ENCODE results near the gene SEL1L3. TPM values are rescaled to one million over a fixed set of nuclear protein-coding genes. Genes with fewer than 3 reads are reported as not detected.

Gene SEL1L3
- total RNA-seq, 1 donor = 54.3 TPM

- H3K27me3 ChIP-seq (ENCODE audit: insufficient read depth, low read length) = no peaks in the 10 kb centered on the region
- H3K4me3 ChIP-seq (ENCODE audit: low read length) = no peak overlapping the region
- peaks cover 39% of the 10 kb centered on the region for H3K4me1 ChIP-seq (ENCODE audit: insufficient read depth, low read length)
- H3K9me3 ChIP-seq (ENCODE audit: low read depth, low read length) = no peaks in the 10 kb centered on the region
Observed at GRCh38 chr4:25844961-25845712, 17.7 kb downstream of the SEL1L3 start.

GRCh38 chr4:25843340-25844097, 19.3 kb downstream of the SEL1L3 start:
- H3K9me3 ChIP-seq (ENCODE audit: low read depth, low read length) = no peaks in the 10 kb centered on the region
- peaks cover 39% of the 10 kb centered on the region for H3K4me1 ChIP-seq (ENCODE audit: insufficient read depth, low read length)
- no peak overlapping the region for H3K4me3 ChIP-seq (ENCODE audit: low read length)
- H3K27me3 ChIP-seq (ENCODE audit: insufficient read depth, low read length) = no peaks in the 10 kb centered on the region

GRCh38 chr4:25842229-25842845, 20.5 kb downstream of the SEL1L3 start:
- peaks cover 39% of the 10 kb centered on the region for H3K4me1 ChIP-seq (ENCODE audit: insufficient read depth, low read length)
- H3K27me3 ChIP-seq (ENCODE audit: insufficient read depth, low read length) = no peaks in the 10 kb centered on the region
- H3K9me3 ChIP-seq (ENCODE audit: low read depth, low read length) = no peaks in the 10 kb centered on the region
- H3K4me3 ChIP-seq (ENCODE audit: low read length) = no peak overlapping the region

- no peaks in the 10 kb centered on the region for H3K27me3 ChIP-seq (ENCODE audit: insufficient read depth, low read length)
- H3K4me1 ChIP-seq (ENCODE audit: insufficient read depth, low read length) = peaks cover 32% of the 10 kb centered on the region
- H3K9me3 ChIP-seq (ENCODE audit: low read depth, low read length) = no peaks in the 10 kb centered on the region
- no peak overlapping the region for H3K4me3 ChIP-seq (ENCODE audit: low read length)
Observed at GRCh38 chr4:25839687-25840086, 23.1 kb downstream of the SEL1L3 start.

GRCh38 chr4:25839233-25839632, 23.6 kb downstream of the SEL1L3 start:
- Histone ChIP-seq H3K4me1 (ENCODE audit: insufficient read depth, low read length) (peaks cover 27% of the 10 kb centered on the region), H3K4me3 (ENCODE audit: low read length) (no peak overlapping the region), H3K9me3 (ENCODE audit: low read depth, low read length) (no peaks in the 10 kb centered on the region), H3K27me3 (ENCODE audit: insufficient read depth, low read length) (no peaks in the 10 kb centered on the region)

- H3K4me3 ChIP-seq (ENCODE audit: low read length) = no peak overlapping the region
- H3K4me1 ChIP-seq (ENCODE audit: insufficient read depth, low read length) = peaks cover 20% of the 10 kb centered on the region
- H3K27me3 ChIP-seq (ENCODE audit: insufficient read depth, low read length) = no peaks in the 10 kb centered on the region
- H3K9me3 ChIP-seq (ENCODE audit: low read depth, low read length) = no peaks in the 10 kb centered on the region
Observed at GRCh38 chr4:25838526-25838925, 24.3 kb downstream of the SEL1L3 start.

- no peaks in the 10 kb centered on the region for H3K27me3 ChIP-seq (ENCODE audit: insufficient read depth, low read length)
- H3K4me3 ChIP-seq (ENCODE audit: low read length) = no peak overlapping the region
- peaks cover 6% of the 10 kb centered on the region for H3K4me1 ChIP-seq (ENCODE audit: insufficient read depth, low read length)
- no peaks in the 10 kb centered on the region for H3K9me3 ChIP-seq (ENCODE audit: low read depth, low read length)
Observed at GRCh38 chr4:25837107-25837506, 25.7 kb downstream of the SEL1L3 start.

GRCh38 chr4:25835384-25835783, 27.4 kb downstream of the SEL1L3 start:
- Histone ChIP-seq H3K9me3 (ENCODE audit: low read depth, low read length) (no peaks in the 10 kb centered on the region), H3K4me1 (ENCODE audit: insufficient read depth, low read length) (no peaks in the 10 kb centered on the region), H3K4me3 (ENCODE audit: low read length) (no peak overlapping the region), H3K27me3 (ENCODE audit: insufficient read depth, low read length) (no peaks in the 10 kb centered on the region)

GRCh38 chr4:25834411-25835107, 28.2 kb downstream of the SEL1L3 start:
- H3K9me3 ChIP-seq (ENCODE audit: low read depth, low read length) = no peaks in the 10 kb centered on the region
- no peak overlapping the region for H3K4me3 ChIP-seq (ENCODE audit: low read length)
- no peaks in the 10 kb centered on the region for H3K4me1 ChIP-seq (ENCODE audit: insufficient read depth, low read length)
- no peaks in the 10 kb centered on the region for H3K27me3 ChIP-seq (ENCODE audit: insufficient read depth, low read length)

- Histone ChIP-seq H3K4me3 (ENCODE audit: low read length) (no peak overlapping the region), H3K27me3 (ENCODE audit: insufficient read depth, low read length) (no peaks in the 10 kb centered on the region), H3K4me1 (ENCODE audit: insufficient read depth, low read length) (no peaks in the 10 kb centered on the region), H3K9me3 (ENCODE audit: low read depth, low read length) (no peaks in the 10 kb centered on the region)
Observed at GRCh38 chr4:25830548-25830947, 32.2 kb downstream of the SEL1L3 start.

- Histone ChIP-seq H3K27me3 (ENCODE audit: insufficient read depth, low read length) (no peaks in the 10 kb centered on the region), H3K4me1 (ENCODE audit: insufficient read depth, low read length) (no peaks in the 10 kb centered on the region), H3K4me3 (ENCODE audit: low read length) (no peak overlapping the region)
Observed at GRCh38 chr4:25827897-25828296, 34.9 kb downstream of the SEL1L3 start.

GRCh38 chr4:25827373-25827772, 35.4 kb downstream of the SEL1L3 start:
- Histone ChIP-seq H3K9me3 (ENCODE audit: low read depth, low read length) (no peaks in the 10 kb centered on the region), H3K4me1 (ENCODE audit: insufficient read depth, low read length) (no peaks in the 10 kb centered on the region), H3K4me3 (ENCODE audit: low read length) (no peak overlapping the region), H3K27me3 (ENCODE audit: insufficient read depth, low read length) (no peaks in the 10 kb centered on the region)

More at GRCh38 chr4:25827897-25828296, 34.9 kb downstream of the SEL1L3 start:
- H3K9me3 ChIP-seq (ENCODE audit: low read depth, low read length) = no peaks in the 10 kb centered on the region

- H3K4me1 ChIP-seq (ENCODE audit: insufficient read depth, low read length) = no peaks in the 10 kb centered on the region
- H3K9me3 ChIP-seq (ENCODE audit: low read depth, low read length) = no peaks in the 10 kb centered on the region
- H3K4me3 ChIP-seq (ENCODE audit: low read length) = no peak overlapping the region
- no peaks in the 10 kb centered on the region for H3K27me3 ChIP-seq (ENCODE audit: insufficient read depth, low read length)
Observed at GRCh38 chr4:25826074-25826752, 36.6 kb downstream of the SEL1L3 start.

GRCh38 chr4:25823632-25824031, 39.2 kb downstream of the SEL1L3 start:
- no peaks in the 10 kb centered on the region for H3K27me3 ChIP-seq (ENCODE audit: insufficient read depth, low read length)
- H3K4me1 ChIP-seq (ENCODE audit: insufficient read depth, low read length) = no peaks in the 10 kb centered on the region
- H3K4me3 ChIP-seq (ENCODE audit: low read length) = no peak overlapping the region

More at GRCh38 chr4:25823632-25824031, 39.2 kb downstream of the SEL1L3 start:
- H3K9me3 ChIP-seq (ENCODE audit: low read depth, low read length) = no peaks in the 10 kb centered on the region

All from mononuclear cell (primary cell).